Mesendoderm (in vitro differentiated cells): Measurements from ENCODE around the gene OLIG1.

Experiments
- DNase-seq: peaks from one replicate; pipeline ENCODE4 v3.0.0; 2013
- H2AK5ac ChIP-seq: 2 replicates; pipeline ENCODE4 v1.6.1; 2013; ENCODE audit warnings: low read length, inconsistent platforms
- H2BK120ac ChIP-seq: 2 replicates; pipeline ENCODE4 v1.6.1; 2013; ENCODE audit warnings: low read depth, mild to moderate bottlenecking, low read length, moderate library complexity, mixed read lengths
- H2BK15ac ChIP-seq: replicated peaks from 2 replicates; pipeline ENCODE4 v1.6.1; 2013; ENCODE audit warnings: low read depth, mild to moderate bottlenecking, moderate library complexity
- H2BK5ac ChIP-seq: 2 replicates; pipeline ENCODE4 v1.6.1; 2013; ENCODE audit warnings: low read length, inconsistent platforms
- H3K18ac ChIP-seq: 2 replicates; pipeline ENCODE4 v1.6.1; 2013; ENCODE audit warnings: mild to moderate bottlenecking, low read length, mixed read lengths
- H3K23ac ChIP-seq: one replicate; pipeline ENCODE4 v1.6.1; 2013; ENCODE audit warnings: low read length
- H3K27ac ChIP-seq: 2 replicates; pipeline ENCODE4 v1.5.1; 2013; ENCODE audit warnings: low read depth, mild to moderate bottlenecking, inconsistent platforms, low read length, moderate library complexity
- H3K27me3 ChIP-seq: 2 replicates; pipeline ENCODE4 v1.6.1; 2013; ENCODE audit warnings: low read length, control low read depth, mild to moderate bottlenecking, inconsistent platforms; ENCODE audit not compliant: insufficient read depth, poor library complexity
- H3K36me3 ChIP-seq: 2 replicates; pipeline ENCODE4 v1.6.1; 2013; ENCODE audit warnings: low read length, inconsistent platforms; ENCODE audit not compliant: control insufficient read depth, insufficient read depth
- H3K4ac ChIP-seq: one replicate; pipeline ENCODE4 v1.6.1; 2013; ENCODE audit warnings: low read depth, mild to moderate bottlenecking, low read length, moderate library complexity
- H3K4me1 ChIP-seq: 2 replicates; pipeline ENCODE4 v1.6.1; 2013; ENCODE audit warnings: low read depth, low read length, inconsistent platforms; ENCODE audit not compliant: control insufficient read depth
- H3K4me2 ChIP-seq: 2 replicates; pipeline ENCODE4 v1.6.1; 2013; ENCODE audit warnings: low read length
- H3K4me3 ChIP-seq: 2 replicates; pipeline ENCODE4 v1.5.1; 2013; ENCODE audit warnings: mild to moderate bottlenecking, low read length
- H3K56ac ChIP-seq: one replicate; pipeline ENCODE4 v1.6.1; 2013; ENCODE audit warnings: low read length
- H3K79me1 ChIP-seq: 2 replicates; pipeline ENCODE4 v1.6.1; 2013; ENCODE audit warnings: low read length, inconsistent platforms
- H3K79me2 ChIP-seq: 2 replicates; pipeline ENCODE4 v1.6.1; 2013; ENCODE audit warnings: mild to moderate bottlenecking, low read length; ENCODE audit not compliant: control insufficient read depth, insufficient read depth
- H3K9ac ChIP-seq: 2 replicates; pipeline ENCODE4 v1.6.1; 2013; ENCODE audit warnings: low read length, inconsistent platforms
- H4K5ac ChIP-seq: one replicate; pipeline ENCODE4 v1.6.1; 2013; ENCODE audit warnings: low read length
- H4K8ac ChIP-seq: one replicate; pipeline ENCODE4 v1.6.1; 2013; ENCODE audit warnings: low read depth, mild to moderate bottlenecking, control low read depth, low read length, moderate library complexity
- WGBS: extraction: QIAGEN DNeasy Blood & Tissue Kit; methylation state at CpG from one replicate; pipeline ENCODE4 v1.1.7; 2013; ENCODE audit warnings: low lambda C conversion rate, missing lambda C conversion rate; ENCODE audit not compliant: insufficient coverage; ENCODE audit errors: extremely low coverage; 5-methylcytosine and 5-hydroxymethylcytosine counted together

Gene OLIG1

GRCh38 chr21:33109574-33110339 is 39.8 kb downstream of the OLIG1 start:
- H3K9ac ChIP-seq, result peak overlapping the region; percentile 29
- WGBS, result no CpG with 5 or more reads among the region's 45 CpGs
- H3K4me1 ChIP-seq, result no peaks in the 10 kb centered on the region
- no peak overlapping the region for H3K18ac ChIP-seq
- peak overlapping the region; percentile 71 for H3K56ac ChIP-seq
- H4K5ac ChIP-seq, result no peak overlapping the region
- H2AK5ac ChIP-seq, result no peak overlapping the region
- H3K27me3 ChIP-seq, result peaks cover 4% of the 10 kb centered on the region
- no peak overlapping the region for H2BK120ac ChIP-seq
- H3K27ac ChIP-seq, result no peak overlapping the region
- peak; percentile 34 for DNase-seq
- no peaks in the 10 kb centered on the region for H3K79me1 ChIP-seq
- H4K8ac ChIP-seq, result no peak overlapping the region
- no peak overlapping the region for H2BK5ac ChIP-seq
- H3K23ac ChIP-seq, result no peak overlapping the region
- H3K79me2 ChIP-seq, result no peaks in the 10 kb centered on the region
- no peak overlapping the region for H3K4me3 ChIP-seq
- no peaks in the 10 kb centered on the region for H3K36me3 ChIP-seq
- H3K4ac ChIP-seq, result no peak overlapping the region
- no peak overlapping the region for H2BK15ac ChIP-seq
- peak overlapping the region; percentile 61 for H3K4me2 ChIP-seq

- Histone ChIP-seq H4K5ac (no peak overlapping the region), H3K23ac (no peak overlapping the region), H2BK120ac (no peak overlapping the region), H4K8ac (no peak overlapping the region), H3K56ac (no peak overlapping the region), H3K79me2 (no peaks in the 10 kb centered on the region), H3K79me1 (no peaks in the 10 kb centered on the region), H3K27ac (no peak overlapping the region), H3K36me3 (no peaks in the 10 kb centered on the region), H3K4me1 (no peaks in the 10 kb centered on the region), H3K27me3 (peaks cover 4% of the 10 kb centered on the region), H2BK15ac (no peak overlapping the region), H3K4me2 (no peak overlapping the region), H3K4ac (no peak overlapping the region), H2AK5ac (no peak overlapping the region), H3K4me3 (no peak overlapping the region), H2BK5ac (no peak overlapping the region), H3K9ac (no peak overlapping the region), H3K18ac (no peak overlapping the region)
- no CpG with 5 or more reads among the region's 9 CpGs for WGBS
- DNase-seq, result no peak
Observed at GRCh38 chr21:33110340-33110715, 40.4 kb downstream of the OLIG1 start.

GRCh38 chr21:33111577-33111976 is 41.6 kb downstream of the OLIG1 start:
- Histone ChIP-seq H3K27ac (no peak overlapping the region), H3K36me3 (no peaks in the 10 kb centered on the region), H3K56ac (no peak overlapping the region), H3K4ac (no peak overlapping the region), H2BK15ac (no peak overlapping the region), H3K23ac (no peak overlapping the region), H3K4me3 (no peak overlapping the region), H3K27me3 (peaks cover 4% of the 10 kb centered on the region), H3K9ac (no peak overlapping the region), H3K18ac (no peak overlapping the region), H2BK5ac (no peak overlapping the region), H3K4me1 (no peaks in the 10 kb centered on the region), H3K79me1 (no peaks in the 10 kb centered on the region), H3K4me2 (no peak overlapping the region), H4K5ac (no peak overlapping the region), H4K8ac (no peak overlapping the region), H2AK5ac (no peak overlapping the region), H2BK120ac (no peak overlapping the region), H3K79me2 (no peaks in the 10 kb centered on the region)
- WGBS, result no CpG with 5 or more reads among the region's 6 CpGs
- DNase-seq, result no peak

- Histone ChIP-seq H3K23ac (peak overlapping the region; percentile 57), H3K79me1 (no peaks in the 10 kb centered on the region), H2BK120ac (no peak overlapping the region), H3K27me3 (peaks cover 4% of the 10 kb centered on the region), H3K56ac (no peak overlapping the region), H3K4me3 (no peak overlapping the region), H3K36me3 (no peaks in the 10 kb centered on the region), H4K8ac (no peak overlapping the region), H3K18ac (no peak overlapping the region), H3K79me2 (no peaks in the 10 kb centered on the region), H3K4ac (no peak overlapping the region), H2AK5ac (no peak overlapping the region), H3K4me2 (no peak overlapping the region), H4K5ac (no peak overlapping the region), H2BK5ac (no peak overlapping the region), H3K4me1 (no peaks in the 10 kb centered on the region), H2BK15ac (no peak overlapping the region), H3K9ac (no peak overlapping the region), H3K27ac (no peak overlapping the region)
- no CpG with 5 or more reads among the region's 5 CpGs for WGBS
- DNase-seq, result no peak
Observed at GRCh38 chr21:33112151-33112550, 42.2 kb downstream of the OLIG1 start.

- no CpG with 5 or more reads among the region's 4 CpGs for WGBS
- no peak overlapping the region for H2BK5ac ChIP-seq
- no peak overlapping the region for H3K4ac ChIP-seq
- no peak overlapping the region for H4K8ac ChIP-seq
- H3K4me2 ChIP-seq, result no peak overlapping the region
- H3K27me3 ChIP-seq, result peaks cover 4% of the 10 kb centered on the region
- peak overlapping the region; percentile 57 for H3K23ac ChIP-seq
- H3K79me1 ChIP-seq, result no peaks in the 10 kb centered on the region
- H3K9ac ChIP-seq, result no peak overlapping the region
- H3K27ac ChIP-seq, result no peak overlapping the region
- H3K79me2 ChIP-seq, result no peaks in the 10 kb centered on the region
- no peaks in the 10 kb centered on the region for H3K36me3 ChIP-seq
- no peak overlapping the region for H2BK120ac ChIP-seq
- H3K4me3 ChIP-seq, result no peak overlapping the region
- no peak overlapping the region for H2AK5ac ChIP-seq
- DNase-seq, result no peak
- H4K5ac ChIP-seq, result no peak overlapping the region
- no peak overlapping the region for H3K56ac ChIP-seq
- no peak overlapping the region for H2BK15ac ChIP-seq
- no peaks in the 10 kb centered on the region for H3K4me1 ChIP-seq
- H3K18ac ChIP-seq, result no peak overlapping the region
Observed at GRCh38 chr21:33112681-33113080, 42.7 kb downstream of the OLIG1 start.

GRCh38 chr21:33113131-33113530 is 43.2 kb downstream of the OLIG1 start:
- no peak overlapping the region for H3K23ac ChIP-seq
- H4K5ac ChIP-seq, result no peak overlapping the region
- H3K56ac ChIP-seq, result no peak overlapping the region
- H2BK5ac ChIP-seq, result no peak overlapping the region
- no peak overlapping the region for H2AK5ac ChIP-seq
- H3K4ac ChIP-seq, result no peak overlapping the region
- H3K27me3 ChIP-seq, result peaks cover 4% of the 10 kb centered on the region
- no peak overlapping the region for H2BK120ac ChIP-seq
- no peak overlapping the region for H2BK15ac ChIP-seq
- H3K36me3 ChIP-seq, result no peaks in the 10 kb centered on the region
- no peak overlapping the region for H3K27ac ChIP-seq
- H3K79me1 ChIP-seq, result no peaks in the 10 kb centered on the region
- no peak overlapping the region for H3K4me3 ChIP-seq
- H3K4me2 ChIP-seq, result no peak overlapping the region
- H4K8ac ChIP-seq, result no peak overlapping the region
- WGBS, result no CpG with 5 or more reads among the region's 13 CpGs
- H3K18ac ChIP-seq, result no peak overlapping the region
- H3K4me1 ChIP-seq, result no peaks in the 10 kb centered on the region
- DNase-seq, result no peak
- H3K9ac ChIP-seq, result no peak overlapping the region
- H3K79me2 ChIP-seq, result no peaks in the 10 kb centered on the region
